HG02852 (cell line): ENCODE data around the gene TMCC2.
A peak's percentile ranks its signal among the peaks of the same experiment; 100 is the strongest.

Source experiments
- ATAC-seq: cut with Tn5 transposase; IDR thresholded peaks from one replicate; pipeline ENCODE4 v1.9.1; 2021; ENCODE audit warnings: mild to moderate bottlenecking, moderate library complexity; ENCODE audit not compliant: unreplicated experiment

TMCC2 gene

GRCh38 chr1:205319081-205320018 is 91.6 kb downstream of the TMCC2 start:
- no peak for ATAC-seq

DNA sequence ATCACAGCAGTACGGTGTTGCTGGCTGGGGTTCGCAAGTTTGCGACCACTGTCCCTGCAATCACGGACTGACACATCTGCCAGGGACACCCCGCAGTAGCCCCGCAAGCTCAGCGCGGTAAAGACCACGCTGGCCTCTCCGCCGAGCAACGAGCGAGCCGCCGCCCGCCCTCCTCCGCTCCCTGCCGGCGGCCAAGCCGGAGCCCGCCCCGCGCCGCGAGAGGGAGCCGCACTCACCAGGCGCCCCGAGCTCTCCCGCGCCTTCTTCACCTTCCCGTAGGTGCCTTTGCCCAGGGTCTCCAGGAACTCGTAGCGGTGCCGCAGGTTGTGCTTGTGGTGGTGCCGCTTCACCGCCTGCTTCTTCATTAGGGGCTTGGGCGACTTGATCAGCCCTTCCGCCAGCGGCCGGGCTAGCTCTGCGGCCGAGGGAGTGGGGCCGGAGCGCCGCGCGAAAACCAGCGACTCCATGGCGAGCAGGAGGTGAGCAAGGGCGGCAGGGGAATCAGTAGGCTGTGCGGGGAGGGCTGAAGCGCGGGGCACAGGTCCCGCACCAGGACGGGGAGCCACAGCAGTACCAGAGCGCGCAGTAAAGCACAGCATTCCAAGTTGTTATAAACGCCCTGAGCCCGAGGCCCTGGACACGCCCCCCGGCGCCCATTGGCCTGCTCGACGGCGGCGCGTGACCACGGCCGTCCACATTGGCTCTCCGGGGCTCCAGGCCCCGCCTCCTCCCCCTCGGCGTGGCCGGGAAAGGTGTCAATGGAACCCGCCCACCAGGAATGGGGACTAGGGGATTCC is 93.6 kb downstream of the TMCC2 start, which contains the start of gene NUAK2:
TSS of gene NUAK2 (minus strand) at position 584 of the 797 bp plus-strand sequence. CDS start at position 467, 117 bp downstream.
- ATAC-seq, result peak; percentile 55

DNA sequence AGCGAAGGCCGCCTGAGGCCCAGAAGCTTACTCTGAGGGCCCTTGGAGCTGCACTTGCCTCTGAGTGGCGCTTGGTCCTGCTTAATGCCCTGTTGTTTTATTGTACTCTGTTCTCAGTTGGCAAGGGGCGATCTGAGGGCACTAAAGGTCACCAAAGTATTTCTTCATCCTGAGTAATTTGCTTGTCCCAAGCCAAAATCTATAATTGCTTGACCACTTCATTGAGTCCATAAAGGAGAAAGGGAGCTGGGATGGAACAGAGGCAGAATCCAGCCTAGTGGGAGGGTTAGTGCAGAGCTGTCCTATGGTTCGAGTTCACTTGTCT is 94.2 kb downstream of the TMCC2 start:
- ATAC-seq, result no peak
